RWPE2 (cell line): ENCODE measurements around the gene PHC2.
A peak's percentile ranks its signal among the peaks of the same experiment; 100 is the strongest.

ENCODE experiments used
- ATAC-seq: fragments of 200-7000 bp; cut with Tn5 transposase; 3 replicates; pipeline ENCODE4 v1.9.1; 2021; ENCODE audit warnings: low read depth
- DNase-seq: peaks from one replicate; pipeline ENCODE4 v3.0.0-alpha.2; 2020; ENCODE audit warnings: low spot score
- H3K27ac ChIP-seq: fragments of 450-650 bp; 2 replicates; pipeline ENCODE4 v1.5.1; 2017; ENCODE audit warnings: mild to moderate bottlenecking; ENCODE audit not compliant: poor library complexity, severe bottlenecking
- H3K27me3 ChIP-seq: fragments of 250-450 bp; sonication (Bioruptor Pico); 2 replicates; pipeline ENCODE4 v1.5.1; 2021; ENCODE audit warnings: mild to moderate bottlenecking, moderate library complexity; ENCODE audit not compliant: insufficient read depth, poor library complexity, severe bottlenecking
- H3K36me3 ChIP-seq: fragments of 250-450 bp; sonication (Bioruptor Pico); 2 replicates; pipeline ENCODE4 v1.5.1; 2020; ENCODE audit warnings: low read depth, mild to moderate bottlenecking, moderate library complexity
- H3K4me1 ChIP-seq: fragments of 250-450 bp; sonication (Bioruptor Pico); 2 replicates; pipeline ENCODE4 v1.5.1; 2021; ENCODE audit warnings: mild to moderate bottlenecking, moderate library complexity; ENCODE audit not compliant: insufficient read depth, poor library complexity, severe bottlenecking
- H3K4me3 ChIP-seq: fragments of 250-450 bp; sonication (Bioruptor Pico); 2 replicates; pipeline ENCODE4 v1.5.1; 2021; ENCODE audit warnings: mild to moderate bottlenecking, moderate library complexity; ENCODE audit not compliant: severe bottlenecking
- H3K9me3 ChIP-seq: fragments of 250-450 bp; sonication (Bioruptor Pico); 2 replicates; pipeline ENCODE4 v1.5.1; 2021; ENCODE audit warnings: mild to moderate bottlenecking, moderate library complexity; ENCODE audit not compliant: severe bottlenecking
- TF ChIP-seq, protein P1 (sequence below): fragments of 450-650 bp; IDR thresholded peaks from one replicate; pipeline ENCODE4 v1.5.1; 2017; ENCODE audit warnings: mild to moderate bottlenecking, moderate library complexity; ENCODE audit not compliant: poor library complexity, severe bottlenecking

PHC2 gene

DNA sequence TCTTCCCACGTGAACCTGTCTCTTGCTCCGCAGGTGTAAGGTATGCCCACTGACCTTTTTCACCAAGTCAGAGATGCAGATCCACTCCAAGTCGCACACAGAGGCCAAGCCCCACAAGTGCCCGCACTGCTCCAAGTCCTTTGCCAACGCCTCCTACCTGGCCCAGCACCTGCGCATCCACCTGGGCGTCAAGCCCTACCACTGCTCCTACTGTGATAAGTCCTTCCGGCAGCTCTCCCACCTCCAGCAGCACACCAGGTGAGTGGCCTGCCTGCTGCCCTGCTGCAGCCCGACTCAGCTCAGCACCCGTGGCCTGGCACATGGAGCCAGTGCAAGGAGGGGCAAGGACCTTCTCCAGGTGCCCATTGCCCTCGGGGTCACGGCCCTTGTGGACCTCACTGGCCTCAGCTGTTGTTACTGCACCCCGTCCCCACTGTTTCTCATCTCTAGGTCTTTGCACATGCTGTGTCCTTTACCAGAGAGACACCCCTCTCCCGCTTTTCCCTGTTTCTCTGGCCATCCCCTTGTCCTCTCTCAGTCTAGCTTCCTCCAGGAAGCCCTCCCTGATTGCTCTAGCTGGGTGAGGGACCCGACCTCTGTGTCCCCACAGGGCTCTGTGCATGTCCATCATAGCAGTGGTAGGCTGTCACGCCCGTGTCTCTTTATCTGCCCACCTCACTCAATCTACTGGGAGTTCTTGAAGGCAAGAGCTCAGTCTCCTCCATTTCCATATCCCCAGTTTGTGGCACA is 149.2 kb downstream of the PHC2 start:
- ATAC-seq (no peak), DNase-seq (peak; percentile 33)
- Histone ChIP-seq H3K9me3 (no peaks in the 10 kb centered on the region), H3K36me3 (peaks cover 32% of the 10 kb centered on the region), H3K27ac (no peak overlapping the region), H3K4me3 (no peak overlapping the region), H3K4me1 (no peaks in the 10 kb centered on the region), H3K27me3 (no peaks in the 10 kb centered on the region)
- TF ChIP-seq, protein P1, sequence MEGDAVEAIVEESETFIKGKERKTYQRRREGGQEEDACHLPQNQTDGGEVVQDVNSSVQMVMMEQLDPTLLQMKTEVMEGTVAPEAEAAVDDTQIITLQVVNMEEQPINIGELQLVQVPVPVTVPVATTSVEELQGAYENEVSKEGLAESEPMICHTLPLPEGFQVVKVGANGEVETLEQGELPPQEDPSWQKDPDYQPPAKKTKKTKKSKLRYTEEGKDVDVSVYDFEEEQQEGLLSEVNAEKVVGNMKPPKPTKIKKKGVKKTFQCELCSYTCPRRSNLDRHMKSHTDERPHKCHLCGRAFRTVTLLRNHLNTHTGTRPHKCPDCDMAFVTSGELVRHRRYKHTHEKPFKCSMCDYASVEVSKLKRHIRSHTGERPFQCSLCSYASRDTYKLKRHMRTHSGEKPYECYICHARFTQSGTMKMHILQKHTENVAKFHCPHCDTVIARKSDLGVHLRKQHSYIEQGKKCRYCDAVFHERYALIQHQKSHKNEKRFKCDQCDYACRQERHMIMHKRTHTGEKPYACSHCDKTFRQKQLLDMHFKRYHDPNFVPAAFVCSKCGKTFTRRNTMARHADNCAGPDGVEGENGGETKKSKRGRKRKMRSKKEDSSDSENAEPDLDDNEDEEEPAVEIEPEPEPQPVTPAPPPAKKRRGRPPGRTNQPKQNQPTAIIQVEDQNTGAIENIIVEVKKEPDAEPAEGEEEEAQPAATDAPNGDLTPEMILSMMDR, result no peak

DNA sequence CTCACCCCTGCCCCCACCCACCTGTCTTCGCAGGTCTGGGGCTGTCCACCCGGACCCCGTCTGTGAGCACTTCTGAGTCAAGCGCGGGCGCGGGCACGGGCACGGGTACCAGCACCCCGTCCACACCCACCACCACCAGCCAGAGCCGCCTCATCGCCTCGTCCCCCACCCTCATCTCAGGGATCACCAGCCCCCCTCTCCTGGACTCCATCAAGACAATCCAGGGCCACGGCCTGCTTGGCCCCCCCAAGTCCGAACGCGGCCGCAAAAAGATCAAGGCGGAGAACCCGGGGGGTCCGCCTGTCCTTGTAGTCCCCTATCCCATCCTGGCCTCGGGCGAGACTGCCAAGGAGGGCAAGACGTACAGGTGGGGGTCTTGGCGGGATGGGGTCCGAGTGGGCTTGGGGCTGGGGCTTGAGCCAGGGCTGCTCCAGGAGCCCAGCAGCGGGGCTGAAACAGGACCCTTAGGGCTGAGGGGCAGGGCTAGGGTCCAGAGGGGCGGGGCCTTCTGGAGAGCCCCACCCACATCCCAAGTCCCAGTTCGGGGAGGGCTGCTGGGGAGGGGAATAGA is 150.7 kb downstream of the PHC2 start:
- no peak overlapping the region for H3K4me3 ChIP-seq
- no peaks in the 10 kb centered on the region for H3K27me3 ChIP-seq
- TF ChIP-seq, protein P1, result no peak
- no peak for ATAC-seq
- H3K9me3 ChIP-seq, result no peaks in the 10 kb centered on the region
- no peaks in the 10 kb centered on the region for H3K4me1 ChIP-seq
- DNase-seq, result peak; percentile 57
- peaks cover 33% of the 10 kb centered on the region for H3K36me3 ChIP-seq
- H3K27ac ChIP-seq, result no peak overlapping the region

DNA sequence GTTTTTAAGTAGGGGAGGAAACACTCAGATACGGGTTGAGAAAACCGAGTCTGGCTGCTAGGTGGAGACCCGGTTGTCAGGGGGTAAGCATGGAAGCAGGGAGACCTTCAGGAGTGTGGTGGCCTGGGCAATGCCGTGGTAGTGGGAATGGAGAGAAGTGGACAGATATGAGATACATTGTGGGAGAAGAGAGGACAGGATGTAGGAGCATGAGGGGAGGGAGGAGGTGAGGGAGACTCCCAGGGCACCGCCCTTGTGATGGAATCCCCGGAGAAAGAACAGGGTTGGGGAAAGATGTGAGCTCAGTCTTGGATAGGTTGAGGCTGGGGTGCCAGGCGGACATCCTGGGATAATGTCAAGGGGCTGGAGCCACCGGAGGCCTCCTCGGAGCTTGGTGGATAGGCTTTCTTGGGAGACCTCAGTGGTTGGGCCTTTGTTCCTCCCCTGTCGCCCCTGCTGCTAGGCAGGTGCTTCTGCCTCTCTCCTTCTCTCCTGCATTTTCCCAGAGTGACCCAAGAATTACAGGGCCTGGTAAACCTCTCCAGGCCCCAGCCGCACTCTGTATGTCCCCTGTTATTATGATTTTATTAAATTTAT is 153.3 kb downstream of the PHC2 start:
- TF ChIP-seq, protein P1, result no peak
- Histone ChIP-seq H3K36me3 (peaks cover 29% of the 10 kb centered on the region), H3K9me3 (no peaks in the 10 kb centered on the region), H3K27me3 (no peaks in the 10 kb centered on the region), H3K27ac (no peak overlapping the region), H3K4me1 (no peaks in the 10 kb centered on the region), H3K4me3 (no peak overlapping the region)
- DNase-seq (peak; percentile 32), ATAC-seq (no peak)

DNA sequence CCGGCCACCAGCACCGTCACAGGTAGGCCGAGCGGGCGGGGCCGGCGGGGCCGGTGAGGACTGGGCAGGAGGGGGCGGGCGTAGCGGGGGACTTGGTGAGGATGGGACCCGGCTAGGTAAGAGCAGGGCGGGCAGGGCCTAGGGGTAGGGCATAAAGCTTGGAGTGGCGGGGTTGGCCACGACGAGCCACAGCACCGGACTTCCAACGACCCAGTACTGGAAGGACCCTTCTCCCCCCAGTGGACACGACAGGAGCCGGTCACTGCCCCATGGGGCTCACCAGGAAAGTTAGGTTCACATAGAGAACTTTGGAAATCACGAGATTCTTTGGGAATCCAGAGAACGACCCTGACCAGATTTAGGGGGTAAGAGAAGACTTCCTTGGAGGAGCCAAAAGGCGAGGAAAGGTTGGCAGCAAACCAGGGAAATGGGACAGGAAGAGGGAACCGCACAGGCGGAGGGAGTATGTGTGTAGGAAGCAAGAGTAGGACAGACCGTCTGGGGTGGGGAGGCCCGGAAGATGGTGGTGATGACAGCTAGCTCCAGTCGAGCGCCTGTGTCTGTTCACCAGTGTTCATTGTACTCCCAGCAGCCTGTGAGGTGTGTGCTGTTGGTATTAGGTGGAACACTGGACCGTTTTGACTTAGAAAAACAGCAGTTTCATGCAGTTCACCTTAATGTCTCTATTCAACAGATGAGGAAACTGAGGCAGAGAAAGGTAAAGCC is 154.2 kb downstream of the PHC2 start:
- peak; percentile 52 for DNase-seq
- ATAC-seq, result no peak

More for the DNA sequence above, 154.2 kb downstream of the PHC2 start:
- H3K36me3 ChIP-seq, result peaks cover 22% of the 10 kb centered on the region
- no peaks in the 10 kb centered on the region for H3K27me3 ChIP-seq
- H3K27ac ChIP-seq, result no peak overlapping the region
- H3K4me1 ChIP-seq, result no peaks in the 10 kb centered on the region
- no peaks in the 10 kb centered on the region for H3K9me3 ChIP-seq
- TF ChIP-seq, protein P1, result no peak
- no peak overlapping the region for H3K4me3 ChIP-seq
